Neural cell (in vitro differentiated cells): ENCODE data around the gene MSGN1. TPM values are rescaled to one million over a fixed set of nuclear protein-coding genes. Genes with fewer than 3 reads are reported as not detected.

Experiments used
- H2AFZ ChIP-seq: fragments of 200-600, 300-800 bp; sonication (generic), shearing (Covaris generic); 2 replicates; pipeline ENCODE4 v1.6.0; 2014; ENCODE audit warnings: low read depth, mild to moderate bottlenecking, antibody characterized with exemption, low read length, moderate library complexity
- H3F3A ChIP-seq: fragments of 200-600 bp; shearing (Covaris generic); 2 replicates; pipeline ENCODE4 v1.6.1; 2016; ENCODE audit warnings: mild to moderate bottlenecking, moderate library complexity, mixed read lengths, antibody characterized with exemption, low read length; ENCODE audit not compliant: insufficient read depth, poor library complexity, severe bottlenecking
- H3K27ac ChIP-seq: fragments of 200-600, 300-800 bp; sonication (generic), shearing (Covaris generic); 2 replicates; pipeline ENCODE4 v1.5.1; 2014; ENCODE audit warnings: mild to moderate bottlenecking, low read length, moderate library complexity
- H3K27me3 ChIP-seq: fragments of 300-800, 200-600 bp; sonication (generic), shearing (Covaris generic); 2 replicates; pipeline ENCODE4 v1.6.0; 2014; ENCODE audit warnings: mild to moderate bottlenecking, low read depth, low read length, moderate library complexity; ENCODE audit not compliant: insufficient read depth
- H3K36me3 ChIP-seq: fragments of 300-800, 200-600 bp; sonication (generic), shearing (Covaris generic); 2 replicates; pipeline ENCODE4 v1.5.1; 2014; ENCODE audit warnings: mild to moderate bottlenecking, antibody characterized with exemption, low read length, moderate library complexity; ENCODE audit not compliant: insufficient read depth
- H3K4me2 ChIP-seq: fragments of 300-800, 200-600 bp; sonication (generic), shearing (Covaris generic); 2 replicates; pipeline ENCODE4 v1.6.0; 2014; ENCODE audit warnings: mild to moderate bottlenecking, low read length
- H3K4me3 ChIP-seq: fragments of 300-800, 200-600 bp; sonication (generic), shearing (Covaris generic); 2 replicates; pipeline ENCODE4 v1.5.1; 2014; ENCODE audit warnings: mild to moderate bottlenecking, low read length, moderate library complexity
- H3K79me2 ChIP-seq: fragments of 200-600 bp; shearing (Covaris generic); replicated peaks from 2 replicates; pipeline ENCODE4 v1.6.0; 2014; ENCODE audit warnings: mild to moderate bottlenecking, low read length, moderate library complexity; ENCODE audit not compliant: insufficient read depth
- H3K9ac ChIP-seq: fragments of 300-800, 200-600 bp; sonication (generic), shearing (Covaris generic); 2 replicates; pipeline ENCODE4 v1.6.1; 2016; ENCODE audit warnings: mild to moderate bottlenecking, low read length, mixed read lengths
- H3K9me2 ChIP-seq: fragments of 200-600 bp; shearing (Covaris generic); 2 replicates; pipeline ENCODE4 v1.6.1; 2016; ENCODE audit warnings: mild to moderate bottlenecking, low read length, mixed read lengths; ENCODE audit not compliant: insufficient read depth
- H3K9me3 ChIP-seq: fragments of 200-600, 300-800 bp; sonication (generic), shearing (Covaris generic); 2 replicates; pipeline ENCODE4 v1.6.1; 2016; ENCODE audit warnings: mild to moderate bottlenecking, mixed run types, low read length, moderate library complexity, mixed read lengths
- H4K20me1 ChIP-seq: fragments of 200-600 bp; shearing (Covaris generic); 2 replicates; pipeline ENCODE4 v1.6.1; 2016; ENCODE audit warnings: mild to moderate bottlenecking, mixed run types; ENCODE audit not compliant: insufficient read depth
- CTCF ChIP-seq: fragments of 450-650 bp; IDR thresholded peaks from 2 replicates; pipeline ENCODE4 v1.5.1; 2014; ENCODE audit warnings: antibody characterized with exemption, mild to moderate bottlenecking, moderate library complexity; ENCODE audit not compliant: poor library complexity, severe bottlenecking
- EP300 ChIP-seq: fragments of 450-650 bp; conservative IDR thresholded peaks from 2 replicates; pipeline ENCODE4 v1.6.1; 2014; ENCODE audit warnings: antibody characterized with exemption, mild to moderate bottlenecking, moderate library complexity; ENCODE audit not compliant: poor library complexity, severe bottlenecking
- EZH2 ChIP-seq: fragments of 200-600, 300-800 bp; shearing (Covaris generic), sonication (generic); IDR thresholded peaks from 2 replicates; pipeline ENCODE4 v1.6.1; 2014; ENCODE audit warnings: antibody characterized with exemption, low read length, borderline replicate concordance, mild to moderate bottlenecking; ENCODE audit not compliant: insufficient read depth, poor library complexity, severe bottlenecking
- MXI1 ChIP-seq: fragments of 450-650 bp; conservative IDR thresholded peaks from 2 replicates; pipeline ENCODE4 v1.6.1; 2014; ENCODE audit warnings: antibody characterized with exemption, mild to moderate bottlenecking; ENCODE audit not compliant: poor library complexity, severe bottlenecking
- POLR2AphosphoS5 ChIP-seq: IDR thresholded peaks from 2 replicates; pipeline ENCODE4 v1.6.1; 2012
- RAD21 ChIP-seq: fragments of 450-650 bp; conservative IDR thresholded peaks from 2 replicates; pipeline ENCODE4 v1.6.1; 2014; ENCODE audit warnings: antibody characterized with exemption, mild to moderate bottlenecking, moderate library complexity
- REST ChIP-seq: IDR thresholded peaks from 2 replicates; pipeline ENCODE4 v1.6.1; 2012; ENCODE audit warnings: borderline replicate concordance
- SMC3 ChIP-seq: fragments of 450-650 bp; conservative IDR thresholded peaks from 2 replicates; pipeline ENCODE4 v1.6.1; 2014; ENCODE audit warnings: antibody characterized with exemption, mild to moderate bottlenecking, moderate library complexity; ENCODE audit not compliant: poor library complexity
- TAF1 ChIP-seq: IDR thresholded peaks from 2 replicates; pipeline ENCODE4 v1.6.1; 2012; ENCODE audit warnings: low read depth
- polyA plus RNA-seq: library from polyadenylated mRNA; depleted of rRNA; stranded (reverse); fragments of >200 nt; gene quantifications from 2 replicates; pipeline ENCODE4 v1.2.3, GENCODE V29; 2014

MSGN1 gene
- polyA plus RNA-seq, 1 donor from 2014 or later: not detected

GRCh38 chr2:17805717-17806363, 10.4 kb upstream of the MSGN1 start:
- Histone ChIP-seq H3K9ac (no peak overlapping the region), H3K27me3 (no peaks in the 10 kb centered on the region), H3K36me3 (no peaks in the 10 kb centered on the region), H3K4me2 (no peak overlapping the region), H3K27ac (no peak overlapping the region), H4K20me1 (no peaks in the 10 kb centered on the region), H3K9me2 (no peaks in the 10 kb centered on the region), H3F3A (no peaks in the 10 kb centered on the region), H3K9me3 (no peaks in the 10 kb centered on the region), H3K4me3 (no peak overlapping the region), H3K79me2 (no peaks in the 10 kb centered on the region), H2AFZ (no peak overlapping the region)
- no peak for TF ChIP-seq TAF1
- no peak for TF ChIP-seq MXI1
- no peak for TF ChIP-seq RAD21
- TF ChIP-seq REST: no peak
- TF ChIP-seq SMC3: no peak
- no peak for TF ChIP-seq EZH2
- TF ChIP-seq CTCF: no peak
- no peak for TF ChIP-seq EP300
- no peak for TF ChIP-seq POLR2AphosphoS5

- H3K27ac ChIP-seq: no peak overlapping the region
- H3F3A ChIP-seq: no peaks in the 10 kb centered on the region
- H3K27me3 ChIP-seq: no peaks in the 10 kb centered on the region
- no peaks in the 10 kb centered on the region for H3K9me2 ChIP-seq
- H3K9me3 ChIP-seq: no peaks in the 10 kb centered on the region
- H2AFZ ChIP-seq: no peak overlapping the region
- no peak overlapping the region for H3K4me3 ChIP-seq
- no peak overlapping the region for H3K9ac ChIP-seq
- no peak overlapping the region for H3K4me2 ChIP-seq
- H4K20me1 ChIP-seq: no peaks in the 10 kb centered on the region
- no peaks in the 10 kb centered on the region for H3K79me2 ChIP-seq
- no peak for TF ChIP-seq EP300
- no peak for TF ChIP-seq EZH2
- no peak for TF ChIP-seq TAF1
- no peak for TF ChIP-seq SMC3
- TF ChIP-seq POLR2AphosphoS5: no peak
- TF ChIP-seq CTCF: no peak
- H3K36me3 ChIP-seq: no peaks in the 10 kb centered on the region
Observed at GRCh38 chr2:17813010-17813741, 3.1 kb upstream of the MSGN1 start.
